ENCODE data around the gene FAN1.

FAN1 gene

GRCh38 chr15:30921106-30921505 is 17.4 kb downstream of the FAN1 start:
- DNase-seq (ENCODE audit: low read depth in 2 of 2): no peak

- no peak for DNase-seq (ENCODE audit: low read depth in 2 of 2)
Measured at GRCh38 chr15:30921781-30922479, 18.2 kb downstream of the FAN1 start.

- DNase-seq (ENCODE audit: low read depth in 2 of 2): no peak
Measured at GRCh38 chr15:30922480-30923311, 19.0 kb downstream of the FAN1 start.

- DNase-seq (ENCODE audit: low read depth in 2 of 2): no peak
Measured at GRCh38 chr15:30923429-30923828, 19.7 kb downstream of the FAN1 start.

- DNase-seq (ENCODE audit: low read depth in 2 of 2): no peak
Measured at GRCh38 chr15:30924353-30924752, 20.6 kb downstream of the FAN1 start.

- DNase-seq (ENCODE audit: low read depth in 2 of 2): no peak
Measured at GRCh38 chr15:30925686-30926085, 22.0 kb downstream of the FAN1 start.

GRCh38 chr15:30926161-30926560 is 22.4 kb downstream of the FAN1 start:
- DNase-seq (ENCODE audit: low read depth in 2 of 2): no peak

GRCh38 chr15:30927148-30927761 is 23.5 kb downstream of the FAN1 start:
- DNase-seq (ENCODE audit: low read depth in 2 of 2): no peak

- DNase-seq (ENCODE audit: low read depth in 2 of 2): no peak
Measured at GRCh38 chr15:30928076-30928475, 24.4 kb downstream of the FAN1 start.

GRCh38 chr15:30929064-30929669 is 25.5 kb downstream of the FAN1 start:
- DNase-seq (ENCODE audit: low read depth in 2 of 2): no peak

GRCh38 chr15:30929982-30930381 is 26.3 kb downstream of the FAN1 start:
- DNase-seq (ENCODE audit: low read depth in 2 of 2): no peak

GRCh38 chr15:30930422-30930821 is 26.7 kb downstream of the FAN1 start:
- DNase-seq (ENCODE audit: low read depth in 2 of 2): no peak

GRCh38 chr15:30933293-30933692 is 29.6 kb downstream of the FAN1 start:
- no peak for DNase-seq (ENCODE audit: low read depth in 2 of 2)

GRCh38 chr15:30939161-30939560 is 35.4 kb downstream of the FAN1 start:
- DNase-seq (ENCODE audit: low read depth in 2 of 2): no peak

- DNase-seq (ENCODE audit: low read depth in 2 of 2): no peak
Measured at GRCh38 chr15:30940359-30940758, 36.6 kb downstream of the FAN1 start.

- DNase-seq (ENCODE audit: low read depth in 2 of 2): no peak
Measured at GRCh38 chr15:30941520-30941919, 37.8 kb downstream of the FAN1 start.

- DNase-seq (ENCODE audit: low read depth in 2 of 2): no peak
Measured at GRCh38 chr15:30943654-30944335, 40.1 kb downstream of the FAN1 start.

- DNase-seq (ENCODE audit: low read depth in 2 of 2): no peak
Measured at GRCh38 chr15:30953183-30953582, 49.5 kb downstream of the FAN1 start.

GRCh38 chr15:30953731-30954378 is 50.1 kb downstream of the FAN1 start:
- DNase-seq (ENCODE audit: low read depth in 2 of 2): no peak

GRCh38 chr15:30954674-30955073 is 51.0 kb downstream of the FAN1 start:
- no peak for DNase-seq (ENCODE audit: low read depth in 2 of 2)

All from stimulated activated CD8-positive, alpha-beta memory T cell treated with anti-CD3 and anti-CD28 coated beads, Interleukin-15, amount 100 ng/mL, for 4 hours (primary cell).